DND-41 (cell line): ENCODE results near the gene TARP.
"Not testable (repeated sequence)": the region's sequence is repeated elsewhere in the genome, so short reads cannot be mapped to it uniquely, and the experiment has no call there.

ENCODE experiments used
- EZH2 ChIP-seq: IDR thresholded peaks from 3 replicates; pipeline ENCODE4 v1.6.1; 2012; ENCODE audit warnings: borderline replicate concordance, low read depth, mild to moderate bottlenecking, moderate library complexity, low read length, inconsistent platforms; ENCODE audit not compliant: severe bottlenecking
- TF ChIP-seq, protein P1 (sequence below): IDR thresholded peaks from 2 replicates; pipeline ENCODE4 v1.5.1; 2012; ENCODE audit warnings: borderline replicate concordance, low read length, moderate library complexity, mild to moderate bottlenecking; ENCODE audit not compliant: poor library complexity, severe bottlenecking; ENCODE audit errors: extremely low read depth

DNA sequence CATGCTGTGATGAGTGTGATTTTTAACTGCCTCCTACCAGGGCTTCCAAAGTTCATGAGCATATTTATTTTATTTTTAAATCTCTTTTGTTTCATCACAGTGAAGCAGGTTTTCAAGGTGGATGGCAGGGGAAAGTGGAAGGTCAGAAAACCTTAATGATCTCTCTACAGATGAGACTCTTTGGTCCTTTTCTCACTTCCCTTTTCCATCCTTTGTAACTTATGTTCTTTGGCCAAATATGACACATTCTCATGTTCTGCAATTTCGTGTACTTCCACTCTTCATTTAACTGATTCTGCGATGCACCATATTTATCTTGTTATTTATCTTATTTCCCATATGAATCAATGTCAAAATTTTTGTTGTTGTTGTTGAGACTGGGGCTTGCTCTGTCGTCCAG, 23.6 kb downstream of the TARP start:
- TF ChIP-seq, protein P1, sequence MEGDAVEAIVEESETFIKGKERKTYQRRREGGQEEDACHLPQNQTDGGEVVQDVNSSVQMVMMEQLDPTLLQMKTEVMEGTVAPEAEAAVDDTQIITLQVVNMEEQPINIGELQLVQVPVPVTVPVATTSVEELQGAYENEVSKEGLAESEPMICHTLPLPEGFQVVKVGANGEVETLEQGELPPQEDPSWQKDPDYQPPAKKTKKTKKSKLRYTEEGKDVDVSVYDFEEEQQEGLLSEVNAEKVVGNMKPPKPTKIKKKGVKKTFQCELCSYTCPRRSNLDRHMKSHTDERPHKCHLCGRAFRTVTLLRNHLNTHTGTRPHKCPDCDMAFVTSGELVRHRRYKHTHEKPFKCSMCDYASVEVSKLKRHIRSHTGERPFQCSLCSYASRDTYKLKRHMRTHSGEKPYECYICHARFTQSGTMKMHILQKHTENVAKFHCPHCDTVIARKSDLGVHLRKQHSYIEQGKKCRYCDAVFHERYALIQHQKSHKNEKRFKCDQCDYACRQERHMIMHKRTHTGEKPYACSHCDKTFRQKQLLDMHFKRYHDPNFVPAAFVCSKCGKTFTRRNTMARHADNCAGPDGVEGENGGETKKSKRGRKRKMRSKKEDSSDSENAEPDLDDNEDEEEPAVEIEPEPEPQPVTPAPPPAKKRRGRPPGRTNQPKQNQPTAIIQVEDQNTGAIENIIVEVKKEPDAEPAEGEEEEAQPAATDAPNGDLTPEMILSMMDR, result not testable (repeated sequence)
- not testable (repeated sequence) for TF ChIP-seq EZH2
